Left ventricle myocardium inferior (tissue), 1 donor: ENCODE data around the gene NCL. TPM values are rescaled to one million over a fixed set of nuclear protein-coding genes. Genes with fewer than 3 reads are reported as not detected.

ENCODE experiments used
- DNase-seq: peaks from one replicate; pipeline ENCODE4 v3.0.0-alpha.2; 2020
- H3K27ac ChIP-seq: fragments of 200-600 bp; replicated peaks from 2 replicates; pipeline ENCODE4 v1.8.0; 2021
- H3K27me3 ChIP-seq: fragments of 200-600 bp; 2 replicates; pipeline ENCODE4 v1.8.0; 2021; ENCODE audit warnings: low read depth
- H3K36me3 ChIP-seq: fragments of 200-600 bp; 2 replicates; pipeline ENCODE4 v1.8.0; 2021
- H3K4me1 ChIP-seq: fragments of 200-600 bp; 2 replicates; pipeline ENCODE4 v1.8.0; 2021
- H3K4me3 ChIP-seq: fragments of 200-600 bp; 2 replicates; pipeline ENCODE4 v1.8.0; 2021; ENCODE audit warnings: mild to moderate bottlenecking, moderate library complexity
- H3K9me3 ChIP-seq: fragments of 200-600 bp; replicated peaks from 2 replicates; pipeline ENCODE4 v1.8.0; 2021
- CTCF ChIP-seq: fragments of 200-600 bp; IDR thresholded peaks from 2 replicates; pipeline ENCODE4 v1.8.0; 2021; ENCODE audit warnings: antibody characterized with exemption, mild to moderate bottlenecking, borderline replicate concordance
- intact Hi-C: fragments of 100-400 bp; cut with micrococcal nuclease; formaldehyde crosslinking; loops from one replicate; pipeline ENCODE4 v1.11.0; 2022
- total RNA-seq: library from RNA; stranded (reverse); fragmentation: NEBNext Ultra II Directional; extraction: Animal tissue kit (Norgen Biotek cat#: 25700); gene quantifications from one replicate; pipeline ENCODE4 v1.2.1, GENCODE V29; 2021
- donor health status: DM: no; HTN: yes; CAD: no; lungs with severe emphysema.

Gene NCL
- total RNA-seq, 1 donor from 2014 or later = 262 TPM

GRCh38 chr2:231476920-231477319 is 12.6 kb upstream of the NCL start:
- no peak overlapping the region for H3K27ac ChIP-seq
- no peak for TF ChIP-seq CTCF
- intact Hi-C loops = no loop called here
- H3K27me3 ChIP-seq = no peaks in the 10 kb centered on the region
- no peaks in the 10 kb centered on the region for H3K9me3 ChIP-seq
- peaks cover under 1% of the 10 kb centered on the region for H3K4me1 ChIP-seq
- no peaks in the 10 kb centered on the region for H3K36me3 ChIP-seq
- no peak overlapping the region for H3K4me3 ChIP-seq
- DNase-seq = no peak

GRCh38 chr2:231475965-231476364 is 11.7 kb upstream of the NCL start:
- no peak for DNase-seq
- TF ChIP-seq CTCF = no peak
- intact Hi-C loops = no loop called here
- Histone ChIP-seq H3K9me3 (no peaks in the 10 kb centered on the region), H3K27me3 (no peaks in the 10 kb centered on the region), H3K4me1 (no peaks in the 10 kb centered on the region), H3K4me3 (no peak overlapping the region), H3K36me3 (no peaks in the 10 kb centered on the region), H3K27ac (no peak overlapping the region)

GRCh38 chr2:231472816-231473215 is 8.5 kb upstream of the NCL start:
- no peak overlapping the region for H3K27ac ChIP-seq
- no peak overlapping the region for H3K4me3 ChIP-seq
- H3K36me3 ChIP-seq = no peaks in the 10 kb centered on the region
- no peaks in the 10 kb centered on the region for H3K27me3 ChIP-seq
- no peaks in the 10 kb centered on the region for H3K4me1 ChIP-seq
- DNase-seq = no peak
- TF ChIP-seq CTCF = no peak
- intact Hi-C loops = no loop called here
- H3K9me3 ChIP-seq = no peaks in the 10 kb centered on the region

GRCh38 chr2:231470246-231470900 is 6.1 kb upstream of the NCL start:
- intact Hi-C loops = no loop called here
- no peaks in the 10 kb centered on the region for H3K9me3 ChIP-seq
- H3K27ac ChIP-seq = no peak overlapping the region
- H3K27me3 ChIP-seq = no peaks in the 10 kb centered on the region
- no peak overlapping the region for H3K4me3 ChIP-seq
- TF ChIP-seq CTCF = no peak
- DNase-seq = no peak
- H3K4me1 ChIP-seq = peaks cover 6% of the 10 kb centered on the region
- H3K36me3 ChIP-seq = no peaks in the 10 kb centered on the region

GRCh38 chr2:231469583-231469950 is 5.3 kb upstream of the NCL start:
- intact Hi-C loops = no loop called here
- Histone ChIP-seq H3K9me3 (no peaks in the 10 kb centered on the region), H3K4me3 (no peak overlapping the region), H3K27me3 (no peaks in the 10 kb centered on the region), H3K27ac (no peak overlapping the region), H3K36me3 (no peaks in the 10 kb centered on the region), H3K4me1 (peaks cover 14% of the 10 kb centered on the region)
- TF ChIP-seq CTCF = no peak
- no peak for DNase-seq
